C4-2B (cell line): Measurements from ENCODE around the gene GATA1.

Experiments used
- CTCF ChIP-seq: fragments of 450-650 bp; conservative IDR thresholded peaks from 2 replicates; pipeline ENCODE4 v1.5.1; 2017; ENCODE audit warnings: mild to moderate bottlenecking
- ZFX ChIP-seq: fragments of 450-650 bp; IDR thresholded peaks from 2 replicates; pipeline ENCODE4 v1.6.1; 2017

GRCh38 chrX:48751343-48751742 lies 35.0 kb upstream of the GATA1 start:
- TF ChIP-seq CTCF: no peak
- no peak for TF ChIP-seq ZFX
